ENCODE results near the gene CAMK2N1.
"Not testable (repeated sequence)": the region's sequence is repeated elsewhere in the genome, so short reads cannot be mapped to it uniquely, and the experiment has no call there.

The CAMK2N1 gene

GRCh38 chr1:20498116-20498515, 12.1 kb upstream of the CAMK2N1 start:
- H3K4me3 ChIP-seq (ENCODE audit: low read depth, low read length), result no peak overlapping the region
- no peak for DNase-seq (ENCODE audit: low read depth)

GRCh38 chr1:20497506-20497905, 11.5 kb upstream of the CAMK2N1 start:
- DNase-seq (ENCODE audit: low read depth), result no peak
- H3K4me3 ChIP-seq (ENCODE audit: low read depth, low read length), result no peak overlapping the region

- not testable (repeated sequence) for H3K4me3 ChIP-seq (ENCODE audit: low read depth, low read length); DNase-seq (ENCODE audit: low read depth)
These were observed 10.8 kb upstream of the CAMK2N1 start for GRCh38 chr1:20496725-20497383.

GRCh38 chr1:20496241-20496661, 10.2 kb upstream of the CAMK2N1 start:
- no peak overlapping the region for H3K4me3 ChIP-seq (ENCODE audit: low read depth, low read length)
- DNase-seq (ENCODE audit: low read depth), result peak; percentile 41

GRCh38 chr1:20495661-20496060, 9.7 kb upstream of the CAMK2N1 start:
- H3K4me3 ChIP-seq (ENCODE audit: low read depth, low read length), result no peak overlapping the region
- DNase-seq (ENCODE audit: low read depth), result no peak

- peak; percentile 52 for DNase-seq (ENCODE audit: low read depth)
- no peak overlapping the region for H3K4me3 ChIP-seq (ENCODE audit: low read depth, low read length)
These were observed 8.8 kb upstream of the CAMK2N1 start for GRCh38 chr1:20494609-20495311.

- peak; percentile 48 for DNase-seq (ENCODE audit: low read depth)
- H3K4me3 ChIP-seq (ENCODE audit: low read depth, low read length), result peak overlapping the region; percentile 7
These were observed 8.0 kb upstream of the CAMK2N1 start for GRCh38 chr1:20493839-20494608.

GRCh38 chr1:20493309-20493708, 7.3 kb upstream of the CAMK2N1 start:
- no peak overlapping the region for H3K4me3 ChIP-seq (ENCODE audit: low read depth, low read length)
- DNase-seq (ENCODE audit: low read depth), result no peak

- H3K4me3 ChIP-seq (ENCODE audit: low read depth, low read length), result no peak overlapping the region
- DNase-seq (ENCODE audit: low read depth), result no peak
These were observed 6.7 kb upstream of the CAMK2N1 start for GRCh38 chr1:20492751-20493150.

- H3K4me3 ChIP-seq (ENCODE audit: low read depth, low read length), result no peak overlapping the region
- DNase-seq (ENCODE audit: low read depth), result no peak
These were observed 5.9 kb upstream of the CAMK2N1 start for GRCh38 chr1:20491866-20492265.

GRCh38 chr1:20491178-20491577, 5.2 kb upstream of the CAMK2N1 start:
- DNase-seq (ENCODE audit: low read depth), result no peak
- no peak overlapping the region for H3K4me3 ChIP-seq (ENCODE audit: low read depth, low read length)

- no peak for DNase-seq (ENCODE audit: low read depth)
- no peak overlapping the region for H3K4me3 ChIP-seq (ENCODE audit: low read depth, low read length)
These were observed 1.2 kb upstream of the CAMK2N1 start for GRCh38 chr1:20487236-20487590.

- H3K4me3 ChIP-seq (ENCODE audit: low read depth, low read length), result peak overlapping the region; percentile 78
- DNase-seq (ENCODE audit: low read depth), result no peak
These were observed 636 bp upstream of the CAMK2N1 start for GRCh38 chr1:20486457-20487235.

- no peak for DNase-seq (ENCODE audit: low read depth)
- H3K4me3 ChIP-seq (ENCODE audit: low read depth, low read length), result peak overlapping the region; percentile 78
These were observed 1.2 kb downstream of the CAMK2N1 start for GRCh38 chr1:20484519-20485462.

GRCh38 chr1:20483833-20484518, 2.0 kb downstream of the CAMK2N1 start:
- DNase-seq (ENCODE audit: low read depth), result no peak
- H3K4me3 ChIP-seq (ENCODE audit: low read depth, low read length), result peak overlapping the region; percentile 78

- no peak for DNase-seq (ENCODE audit: low read depth)
- H3K4me3 ChIP-seq (ENCODE audit: low read depth, low read length), result peak overlapping the region; percentile 78
These were observed 2.7 kb downstream of the CAMK2N1 start for GRCh38 chr1:20483098-20483832.

GRCh38 chr1:20481643-20482498, 4.1 kb downstream of the CAMK2N1 start:
- no peak overlapping the region for H3K4me3 ChIP-seq (ENCODE audit: low read depth, low read length)
- no peak for DNase-seq (ENCODE audit: low read depth)

Data from skeletal muscle cell (primary cell).